ENCODE results near the gene PHRF1. TPM values are rescaled to one million over a fixed set of nuclear protein-coding genes. Genes with fewer than 3 reads are reported as not detected.
"Not testable (repeated sequence)": the region's sequence is repeated elsewhere in the genome, so short reads cannot be mapped to it uniquely, and the experiment has no call there.

Gene PHRF1
- total RNA-seq, 1 experiment from 2014 or later, result 43.9 TPM

- ChIA-PET POLR2A (no interaction called here), CTCF (no interaction called here)
- H3K4me1 ChIP-seq, result peaks cover 13% of the 10 kb centered on the region
- no peak overlapping the region for H3K27ac Mint-ChIP-seq (ENCODE audit: unreplicated experiment)
- H3K27me3 ChIP-seq (replicated peaks; ENCODE audit: control insufficient read depth, insufficient read depth, low read length), result no peaks in the 10 kb centered on the region
- no peaks in the 10 kb centered on the region; the same call in 1 of the 2 replicates for H3K9me3 ChIP-seq
- DNase-seq, result no peak
- H3K4me3 ChIP-seq (ENCODE audit: low read depth, low read length), result no peak overlapping the region
- no peaks in the 10 kb centered on the region for H3K27me3 Mint-ChIP-seq (ENCODE audit: insufficient read depth, unreplicated experiment)
- no peak overlapping the region for H3K4me3 Mint-ChIP-seq (ENCODE audit: unreplicated experiment)
- intact Hi-C loops (cut with micrococcal nuclease; ENCODE audit: unreplicated experiment), result no loop called here
- peaks cover 63% of the 10 kb centered on the region for H3K36me3 Mint-ChIP-seq (ENCODE audit: insufficient read depth, unreplicated experiment)
- no peaks in the 10 kb centered on the region for H3K9me3 Mint-ChIP-seq (ENCODE audit: unreplicated experiment)
- no TSS peak for BruUV-seq (replicated peaks)
- TF ChIP-seq CTCF (IDR thresholded peaks at IDR 0.05; ENCODE audit: insufficient read depth in 1 of 2, low read depth in 1 of 2, low read length in 1 of 2, severe bottlenecking in 1 of 2, unreplicated experiment in 1 of 2), result no peak
- peaks cover 5% of the 10 kb centered on the region for H3K4me1 Mint-ChIP-seq (ENCODE audit: low read depth, unreplicated experiment)
- peaks cover 3% of the 10 kb centered on the region for H3K36me3 ChIP-seq (ENCODE audit: control insufficient read depth, insufficient read depth, low read length)
Measured at GRCh38 chr11:653837-654236, 77.6 kb downstream of the PHRF1 start.

GRCh38 chr11:654444-654843, 78.2 kb downstream of the PHRF1 start:
- POLR2A ChIA-PET; DNase-seq; H3K4me3 ChIP-seq (ENCODE audit: low read depth, low read length); H3K27me3 ChIP-seq (replicated peaks; ENCODE audit: control insufficient read depth, insufficient read depth, low read length); H3K4me1 Mint-ChIP-seq (ENCODE audit: low read depth, unreplicated experiment); BruUV-seq (replicated peaks); H3K36me3 ChIP-seq (ENCODE audit: control insufficient read depth, insufficient read depth, low read length); H3K4me3 Mint-ChIP-seq (ENCODE audit: unreplicated experiment); H3K9me3 Mint-ChIP-seq (ENCODE audit: unreplicated experiment); CTCF ChIA-PET; H3K27ac Mint-ChIP-seq (ENCODE audit: unreplicated experiment); H3K27me3 Mint-ChIP-seq (ENCODE audit: insufficient read depth, unreplicated experiment); intact Hi-C loops (cut with micrococcal nuclease; ENCODE audit: unreplicated experiment); H3K9me3 ChIP-seq: not testable (repeated sequence)
- peaks cover 57% of the 10 kb centered on the region for H3K36me3 Mint-ChIP-seq (ENCODE audit: insufficient read depth, unreplicated experiment)
- peaks cover 13% of the 10 kb centered on the region for H3K4me1 ChIP-seq

GRCh38 chr11:655036-655726, 78.9 kb downstream of the PHRF1 start:
- Mint-ChIP-seq H3K36me3 (ENCODE audit: insufficient read depth, unreplicated experiment) (peaks cover 49% of the 10 kb centered on the region), H3K27me3 (ENCODE audit: insufficient read depth, unreplicated experiment) (no peaks in the 10 kb centered on the region), H3K27ac (ENCODE audit: unreplicated experiment) (no peak overlapping the region), H3K4me1 (ENCODE audit: low read depth, unreplicated experiment) (peaks cover 5% of the 10 kb centered on the region), H3K4me3 (ENCODE audit: unreplicated experiment) (no peak overlapping the region), H3K9me3 (ENCODE audit: unreplicated experiment) (no peaks in the 10 kb centered on the region)
- Histone ChIP-seq H3K4me1 (peaks cover 13% of the 10 kb centered on the region), H3K4me3 (ENCODE audit: low read depth, low read length) (no peak overlapping the region), H3K36me3 (ENCODE audit: control insufficient read depth, insufficient read depth, low read length) (peaks cover 3% of the 10 kb centered on the region), H3K9me3 (no peaks in the 10 kb centered on the region; the same call in 1 of the 2 replicates), H3K27me3 (replicated peaks; ENCODE audit: control insufficient read depth, insufficient read depth, low read length) (no peaks in the 10 kb centered on the region)
- DNase-seq, result no peak
- ChIA-PET CTCF (no interaction called here), POLR2A (no interaction called here)
- no peak for TF ChIP-seq CTCF (IDR thresholded peaks at IDR 0.05; ENCODE audit: insufficient read depth in 1 of 2, low read depth in 1 of 2, low read length in 1 of 2, severe bottlenecking in 1 of 2, unreplicated experiment in 1 of 2)
- intact Hi-C loops (cut with micrococcal nuclease; ENCODE audit: unreplicated experiment), result no loop called here
- BruUV-seq (replicated peaks), result no TSS peak

All from Caco-2 (cell line).